Large intestine (tissue), 3 donors: ENCODE measurements around the gene SCFD1. TPM values are rescaled to one million over a fixed set of nuclear protein-coding genes. Genes with fewer than 3 reads are reported as not detected.
"Not testable (repeated sequence)": the region's sequence is repeated elsewhere in the genome, so short reads cannot be mapped to it uniquely, and the experiment has no call there.

Experiments
- DNase-seq, 2 donors: peaks; one replicate each; pipeline versions ENCODE4 v3.0.0 to v3.0.0-alpha.2; 2013
- H3K27ac ChIP-seq: one replicate; pipeline ENCODE4 v1.5.1; 2013; ENCODE audit warnings: low read length
- H3K27me3 ChIP-seq: 2 replicates; pipeline ENCODE4 v1.6.1; 2013; ENCODE audit warnings: low read length; ENCODE audit not compliant: control insufficient read depth, insufficient read depth
- H3K36me3 ChIP-seq: 2 replicates; pipeline ENCODE4 v1.6.1; 2013; ENCODE audit warnings: low read length; ENCODE audit not compliant: control insufficient read depth, insufficient read depth
- H3K4me1 ChIP-seq: one replicate; pipeline ENCODE4 v1.6.1; 2013; ENCODE audit warnings: low read length; ENCODE audit not compliant: control insufficient read depth, insufficient read depth
- H3K4me3 ChIP-seq: one replicate; pipeline ENCODE4 v1.5.1; 2013; ENCODE audit warnings: low read length
- H3K9me3 ChIP-seq: one replicate; pipeline ENCODE4 v1.6.1; 2013; ENCODE audit warnings: mild to moderate bottlenecking, low read depth, low read length, moderate library complexity; ENCODE audit not compliant: control insufficient read depth
- WGBS: methylation state at CpG from one replicate; pipeline ENCODE4 v1.1.5; 2013; ENCODE audit warnings: low lambda C conversion rate; ENCODE audit not compliant: insufficient coverage; 5-methylcytosine and 5-hydroxymethylcytosine counted together
- polyA plus RNA-seq: library from polyadenylated mRNA; unstranded; fragments of 120-200 nt; gene quantifications from one replicate; pipeline ENCODE4 v1.2.1, GENCODE V29; 2013

The SCFD1 gene
- polyA plus RNA-seq, 1 donor: 69.7 TPM

GRCh38 chr14:30584058-30584630 lies 38.0 kb upstream of the SCFD1 start:
- no peaks in the 10 kb centered on the region for H3K27me3 ChIP-seq
- DNase-seq: no peak
- peaks cover 5% of the 10 kb centered on the region for H3K36me3 ChIP-seq
- no peaks in the 10 kb centered on the region for H3K4me1 ChIP-seq
- H3K4me3 ChIP-seq: no peak overlapping the region
- H3K9me3 ChIP-seq: peaks cover 8% of the 10 kb centered on the region
- H3K27ac ChIP-seq: no peak overlapping the region

GRCh38 chr14:30585204-30585603 lies 36.9 kb upstream of the SCFD1 start:
- DNase-seq: no peak
- H3K27me3 ChIP-seq: no peaks in the 10 kb centered on the region
- no peak overlapping the region for H3K27ac ChIP-seq
- peaks cover 9% of the 10 kb centered on the region for H3K36me3 ChIP-seq
- H3K4me1 ChIP-seq: no peaks in the 10 kb centered on the region
- peaks cover 8% of the 10 kb centered on the region for H3K9me3 ChIP-seq
- H3K4me3 ChIP-seq: no peak overlapping the region

DNA sequence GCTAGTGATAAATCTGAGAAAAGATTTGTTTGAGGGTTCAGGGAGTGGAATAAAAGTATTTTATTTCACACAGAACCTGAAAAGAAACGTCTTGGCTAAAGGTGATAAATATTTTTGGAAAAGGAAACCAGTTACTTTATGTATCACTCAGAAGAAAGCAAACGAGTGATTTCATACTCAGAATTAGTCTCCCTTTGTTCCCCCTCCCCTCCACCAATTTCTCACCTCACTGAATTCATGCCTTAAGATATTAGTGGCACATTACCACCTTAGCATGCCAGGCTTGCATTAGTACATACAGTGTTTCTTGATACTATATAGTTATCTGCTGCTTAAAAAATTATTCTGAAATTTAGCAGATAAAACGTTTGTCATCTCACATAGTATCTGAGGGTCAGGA lies 35.0 kb upstream of the SCFD1 start:
- H3K4me3 ChIP-seq: no peak overlapping the region
- no peaks in the 10 kb centered on the region for H3K27me3 ChIP-seq
- H3K9me3 ChIP-seq: peaks cover 8% of the 10 kb centered on the region
- H3K36me3 ChIP-seq: peaks cover 10% of the 10 kb centered on the region
- no peak overlapping the region for H3K27ac ChIP-seq
- no peaks in the 10 kb centered on the region for H3K4me1 ChIP-seq
- no peak for DNase-seq
- 57% methylated on average over 1 of the region's 3 CpGs for WGBS

GRCh38 chr14:30588873-30589272 lies 33.2 kb upstream of the SCFD1 start:
- no peak overlapping the region for H3K27ac ChIP-seq
- no peak for DNase-seq
- H3K36me3 ChIP-seq: peaks cover 10% of the 10 kb centered on the region
- H3K4me1 ChIP-seq: no peaks in the 10 kb centered on the region
- H3K9me3 ChIP-seq: peaks cover 8% of the 10 kb centered on the region
- no peaks in the 10 kb centered on the region for H3K27me3 ChIP-seq
- H3K4me3 ChIP-seq: no peak overlapping the region

- Histone ChIP-seq H3K27me3 (no peaks in the 10 kb centered on the region), H3K4me1 (no peaks in the 10 kb centered on the region), H3K36me3 (peaks cover 16% of the 10 kb centered on the region), H3K4me3 (no peak overlapping the region), H3K27ac (no peak overlapping the region), H3K9me3 (no peaks in the 10 kb centered on the region)
- WGBS: 89% methylated on average over 1 of the region's 1 CpG
- no peak for DNase-seq
These were observed 25.2 kb upstream of the SCFD1 start for GRCh38 chr14:30596935-30597334.

- Histone ChIP-seq H3K36me3 (peaks cover 18% of the 10 kb centered on the region), H3K4me1 (no peaks in the 10 kb centered on the region), H3K9me3 (no peaks in the 10 kb centered on the region), H3K27ac (no peak overlapping the region), H3K27me3 (no peaks in the 10 kb centered on the region), H3K4me3 (no peak overlapping the region)
- no peak for DNase-seq
These were observed 24.6 kb upstream of the SCFD1 start for GRCh38 chr14:30597504-30597903.

GRCh38 chr14:30600922-30601918 lies 20.9 kb upstream of the SCFD1 start:
- Histone ChIP-seq H3K36me3 (peaks cover 33% of the 10 kb centered on the region), H3K27ac (no peak overlapping the region), H3K27me3 (no peaks in the 10 kb centered on the region), H3K4me1 (no peaks in the 10 kb centered on the region), H3K4me3 (no peak overlapping the region), H3K9me3 (no peaks in the 10 kb centered on the region)
- no peak for DNase-seq
- WGBS: 100% methylated on average over 5 of the region's 8 CpGs

DNA sequence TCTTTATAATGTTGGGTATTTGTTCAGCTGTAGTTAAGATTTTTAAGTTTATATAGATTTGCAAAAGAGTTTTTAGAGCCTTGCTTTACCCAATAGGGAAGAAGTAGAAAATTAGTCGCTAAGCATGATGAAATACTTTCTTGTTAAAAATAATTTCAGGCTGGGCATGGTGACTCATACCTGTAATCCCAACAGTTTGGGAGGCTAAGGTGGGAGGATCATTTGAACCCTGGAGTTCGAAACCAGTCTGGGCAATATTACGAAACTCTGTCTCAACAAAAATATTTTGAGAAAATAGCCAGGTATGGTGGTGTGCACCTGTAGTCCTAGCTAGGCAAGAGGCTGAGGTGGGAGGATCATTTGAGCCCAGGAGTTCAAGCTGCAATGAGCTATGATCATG lies 18.7 kb upstream of the SCFD1 start:
- H3K36me3 ChIP-seq: peaks cover 32% of the 10 kb centered on the region
- H3K27ac ChIP-seq: no peak overlapping the region
- H3K27me3 ChIP-seq: no peaks in the 10 kb centered on the region
- H3K9me3 ChIP-seq: no peaks in the 10 kb centered on the region
- no peaks in the 10 kb centered on the region for H3K4me1 ChIP-seq
- 92% methylated on average over 2 of the region's 3 CpGs for WGBS
- no peak for DNase-seq
- no peak overlapping the region for H3K4me3 ChIP-seq

- peaks cover 26% of the 10 kb centered on the region for H3K36me3 ChIP-seq
- WGBS: no CpG with 5 or more reads among the region's 8 CpGs
- H3K4me1 ChIP-seq, H3K4me3 ChIP-seq, H3K27me3 ChIP-seq, DNase-seq, H3K9me3 ChIP-seq, H3K27ac ChIP-seq: not testable (repeated sequence)
These were observed 17.4 kb upstream of the SCFD1 start for GRCh38 chr14:30604696-30605095.

DNA sequence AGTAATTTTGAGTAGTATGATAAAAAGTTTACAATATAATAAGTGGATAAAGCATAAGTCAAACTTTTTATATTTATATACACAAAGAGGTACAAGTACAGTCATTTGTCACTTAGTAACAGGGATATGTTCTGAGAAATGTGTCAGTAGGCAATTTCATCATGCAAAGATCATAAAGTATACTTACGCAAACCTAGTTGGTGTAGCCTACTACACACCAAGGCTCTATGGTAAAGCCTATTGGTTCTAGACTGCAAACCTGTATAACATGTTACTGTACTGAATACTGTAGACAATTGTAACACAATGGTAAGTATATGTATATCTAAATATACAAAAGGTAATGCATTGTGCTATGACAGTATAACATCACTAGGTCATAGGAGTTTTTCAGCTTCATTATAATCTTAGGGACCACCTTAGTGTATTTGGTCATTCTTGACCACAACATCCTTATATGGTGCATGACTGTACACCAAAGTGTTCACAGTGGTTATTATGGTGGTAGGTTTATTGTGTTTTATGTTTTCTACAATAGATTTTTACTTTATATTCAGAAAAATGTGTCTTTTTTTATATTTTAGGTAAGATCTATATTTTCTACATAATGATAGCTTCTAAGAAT lies 14.9 kb upstream of the SCFD1 start:
- DNase-seq: peak; percentile 8 to 35
- no CpG with 5 or more reads among the region's 1 CpG for WGBS
- H3K36me3 ChIP-seq: peaks cover 17% of the 10 kb centered on the region
- no peaks in the 10 kb centered on the region for H3K4me1 ChIP-seq
- H3K27ac ChIP-seq: no peak overlapping the region
- H3K4me3 ChIP-seq: no peak overlapping the region
- H3K27me3 ChIP-seq: no peaks in the 10 kb centered on the region
- no peaks in the 10 kb centered on the region for H3K9me3 ChIP-seq
